C1 segment of cervical spinal cord (tissue), 14 donors: ENCODE measurements around the gene KCTD15.

Experiments used
- DNase-seq, 14 donors: peaks; one replicate each; lab custom pipeline; 2025; lab: John Stamatoyannopoulos, UW

Gene KCTD15, protein sequence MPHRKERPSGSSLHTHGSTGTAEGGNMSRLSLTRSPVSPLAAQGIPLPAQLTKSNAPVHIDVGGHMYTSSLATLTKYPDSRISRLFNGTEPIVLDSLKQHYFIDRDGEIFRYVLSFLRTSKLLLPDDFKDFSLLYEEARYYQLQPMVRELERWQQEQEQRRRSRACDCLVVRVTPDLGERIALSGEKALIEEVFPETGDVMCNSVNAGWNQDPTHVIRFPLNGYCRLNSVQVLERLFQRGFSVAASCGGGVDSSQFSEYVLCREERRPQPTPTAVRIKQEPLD

DNA sequence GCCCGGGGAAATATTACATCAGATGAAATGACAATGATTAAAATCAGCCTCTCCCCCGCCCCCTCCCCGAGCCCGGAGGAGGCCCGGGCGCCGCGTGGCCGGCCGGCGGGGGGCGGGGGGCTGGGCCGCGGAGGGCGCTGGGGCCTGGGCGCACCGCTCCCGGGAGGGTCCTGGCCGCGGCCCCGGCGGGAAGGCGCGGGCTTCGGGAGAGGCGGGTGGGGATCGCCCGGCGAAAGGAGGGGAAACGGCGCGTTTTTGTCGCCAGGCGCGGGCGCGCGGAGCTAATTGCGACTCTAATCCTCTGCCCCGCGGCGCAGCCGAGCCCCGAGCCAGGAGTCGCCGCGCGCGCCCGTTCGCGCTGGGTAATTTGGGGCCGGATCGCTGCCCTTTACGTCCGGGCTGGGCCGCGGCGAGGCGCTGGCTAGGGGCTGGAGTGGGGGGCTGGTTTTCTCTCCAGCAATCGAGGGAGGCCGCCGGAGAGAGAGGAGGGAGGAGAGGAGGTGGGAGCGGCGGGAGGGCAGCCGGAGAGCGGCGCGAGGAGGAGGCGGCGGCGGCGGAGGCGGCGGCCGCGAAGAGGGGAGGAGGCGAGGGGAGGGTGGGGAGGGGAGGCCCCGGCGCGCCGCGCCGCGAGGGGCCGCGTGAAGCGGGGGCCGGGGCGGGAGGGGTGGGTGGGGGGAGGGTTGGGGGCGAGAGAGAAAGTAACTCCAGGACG lies at the start of gene KCTD15:
KCTD15 (plus strand) TSS at position 707 of the 712 bp plus-strand sequence. CDS start 3,585 bp downstream, outside the sequence.
- DNase-seq, result peak in 7 of 14 donors; percentile 25 to 78 (median 49)

GRCh38 chr19:33747273-33747672 lies 49.4 kb upstream of the KCTD15 start:
- DNase-seq, result no peak

DNA sequence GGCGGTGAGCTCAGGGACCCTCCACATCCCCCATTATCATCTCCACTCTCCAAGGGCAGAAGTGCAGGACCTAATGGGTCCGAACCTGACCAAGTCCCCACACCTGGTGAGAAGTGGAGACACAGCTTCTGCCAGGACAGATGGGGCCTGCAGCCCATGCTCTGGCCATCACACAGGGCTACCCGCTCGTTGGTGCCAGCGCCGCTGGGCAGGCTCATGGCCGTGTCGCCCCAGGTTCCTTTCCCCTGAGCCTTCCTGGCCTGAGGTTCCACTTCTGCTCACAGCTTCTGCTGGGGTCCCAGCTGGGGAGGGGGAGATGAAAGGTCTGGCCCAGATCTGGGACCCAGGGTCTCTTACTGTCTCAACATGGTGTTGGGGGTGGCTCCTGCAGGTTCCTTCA lies 48.4 kb upstream of the KCTD15 start:
- no peak for DNase-seq

- no peak for DNase-seq
These were observed 47.7 kb upstream of the KCTD15 start for GRCh38 chr19:33749016-33749415.

- no peak for DNase-seq
These were observed 47.0 kb upstream of the KCTD15 start for GRCh38 chr19:33749619-33750175.

DNA sequence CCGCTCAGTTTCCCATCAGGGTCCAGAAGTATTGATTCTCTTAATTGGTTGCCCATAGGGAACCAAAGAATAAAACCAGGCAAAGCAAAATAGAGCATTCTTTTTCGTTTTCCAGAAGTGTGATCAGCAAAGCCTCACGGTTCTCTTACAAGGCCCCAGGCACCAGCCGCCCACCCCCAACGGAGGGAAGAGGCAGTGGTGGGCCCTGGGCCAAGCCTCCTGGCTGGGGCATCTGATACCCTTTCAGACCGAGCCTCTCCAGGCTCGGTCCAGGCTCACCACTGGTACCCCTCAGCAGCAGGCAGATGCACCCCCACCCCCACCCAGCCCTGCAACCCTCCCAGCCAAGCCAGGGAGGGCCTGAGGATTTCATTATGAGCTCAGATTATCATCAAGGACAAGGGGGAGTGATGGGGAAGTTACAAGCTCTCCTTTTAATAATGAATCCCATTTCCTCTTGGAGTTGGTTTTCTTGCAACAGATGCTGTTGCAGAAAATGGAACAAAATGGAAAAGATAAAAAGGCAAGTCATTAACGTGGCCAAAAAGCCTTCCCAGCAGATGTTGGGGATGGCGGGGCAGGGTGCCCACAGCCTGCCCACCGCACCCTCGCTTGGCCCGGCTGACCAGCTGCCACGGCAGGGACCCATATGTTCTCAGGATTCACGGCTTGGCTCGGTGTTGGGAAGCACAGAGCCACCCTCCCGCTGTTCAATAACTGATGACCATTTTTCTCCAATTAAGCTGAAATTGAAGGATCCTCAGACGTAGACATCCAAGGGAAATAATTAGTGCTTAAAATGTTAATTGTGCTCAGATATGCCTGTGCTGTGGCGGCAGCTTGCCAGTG lies 45.9 kb upstream of the KCTD15 start:
- peak in 1 of 14 donors; percentile 38 for DNase-seq

- DNase-seq, result no peak
These were observed 45.3 kb upstream of the KCTD15 start for GRCh38 chr19:33751436-33751770.

- DNase-seq, result no peak
These were observed 44.5 kb upstream of the KCTD15 start for GRCh38 chr19:33752018-33752800.

GRCh38 chr19:33752945-33753344 lies 43.7 kb upstream of the KCTD15 start:
- no peak for DNase-seq

DNA sequence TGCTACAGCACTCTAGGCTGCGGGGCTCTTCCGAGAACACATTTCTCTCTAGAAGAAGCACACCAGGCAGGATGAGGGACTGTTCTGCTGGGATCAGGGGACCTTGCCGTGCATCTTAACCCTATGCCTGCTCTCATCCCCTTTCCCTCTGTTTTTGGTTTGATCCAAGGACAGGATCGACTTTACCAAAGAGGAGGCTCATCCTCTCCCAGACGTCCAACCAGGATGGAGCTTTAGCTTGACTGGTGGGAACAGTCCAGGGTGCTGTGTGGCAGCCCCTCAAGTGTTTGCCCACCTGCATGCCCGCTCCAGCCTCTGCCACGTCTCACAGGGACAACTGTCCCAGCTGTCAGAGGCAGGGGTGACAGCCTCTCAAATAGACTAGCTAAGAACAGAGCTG lies 42.3 kb upstream of the KCTD15 start:
- DNase-seq, result no peak

DNA sequence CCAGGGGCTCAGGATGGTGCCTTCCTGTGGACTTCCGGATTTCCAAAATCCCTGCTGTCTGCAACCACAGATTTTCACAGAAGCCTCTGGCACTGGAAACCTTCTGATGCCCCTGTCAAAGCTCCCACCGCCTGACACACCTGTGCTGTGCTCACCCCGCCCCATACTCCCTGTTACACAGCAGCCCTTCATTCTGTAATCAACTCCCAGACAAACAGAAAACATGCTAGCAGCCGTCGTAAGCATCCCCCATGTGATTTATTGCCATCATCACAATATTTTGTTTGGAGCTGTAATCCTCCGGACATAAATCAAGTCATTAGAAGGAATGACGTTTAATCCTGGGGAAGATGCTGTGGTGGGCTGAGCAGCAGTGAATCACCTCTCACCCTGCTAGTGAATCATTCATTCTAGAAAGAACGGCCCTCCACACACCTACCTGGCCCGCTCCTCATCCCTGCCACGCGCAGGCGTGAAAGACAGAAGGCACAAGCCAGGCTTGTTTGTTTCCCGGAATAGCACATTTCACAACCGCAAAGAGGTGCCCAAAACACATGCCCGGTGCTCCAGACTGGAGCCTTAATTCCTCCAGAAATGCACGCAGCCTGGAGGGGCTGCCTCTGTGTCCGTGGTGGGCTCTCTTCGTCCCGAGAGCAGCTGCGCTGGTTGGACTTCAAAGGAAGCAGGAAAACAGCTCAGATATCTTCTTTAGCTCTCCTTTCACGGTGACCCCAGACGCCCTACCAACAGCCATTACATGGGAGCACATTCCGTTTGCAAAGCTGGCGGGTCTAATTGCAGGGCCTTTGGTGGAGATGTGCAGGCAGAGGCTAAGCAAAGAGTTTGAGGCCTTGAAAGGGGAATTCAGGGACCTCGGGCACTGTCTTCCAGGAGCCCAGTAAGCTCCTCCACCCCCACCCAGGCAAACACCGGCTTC lies 41.3 kb upstream of the KCTD15 start:
- peak in 1 of 14 donors; percentile 35 for DNase-seq

DNA sequence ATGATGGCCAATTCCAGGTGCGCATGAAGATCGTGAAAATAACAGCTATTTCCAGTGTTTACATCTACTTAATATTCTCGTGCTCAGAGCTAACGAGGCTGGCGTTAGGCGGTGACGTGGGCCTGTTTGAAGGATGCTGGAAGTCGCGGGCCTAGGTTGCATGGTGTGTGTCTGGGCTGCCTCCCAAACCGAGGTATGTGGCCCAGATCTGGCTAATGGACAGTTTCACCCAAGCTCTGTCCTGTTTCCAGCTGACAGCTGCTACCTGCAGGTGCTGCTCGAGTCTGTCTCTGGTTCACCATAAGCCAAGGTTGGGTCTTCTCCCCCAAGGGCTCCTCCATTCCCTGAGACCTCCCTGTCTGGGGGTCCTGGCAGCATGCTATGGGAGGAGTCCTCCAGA lies 40.5 kb upstream of the KCTD15 start:
- DNase-seq, result peak in 1 of 14 donors; percentile 63

DNA sequence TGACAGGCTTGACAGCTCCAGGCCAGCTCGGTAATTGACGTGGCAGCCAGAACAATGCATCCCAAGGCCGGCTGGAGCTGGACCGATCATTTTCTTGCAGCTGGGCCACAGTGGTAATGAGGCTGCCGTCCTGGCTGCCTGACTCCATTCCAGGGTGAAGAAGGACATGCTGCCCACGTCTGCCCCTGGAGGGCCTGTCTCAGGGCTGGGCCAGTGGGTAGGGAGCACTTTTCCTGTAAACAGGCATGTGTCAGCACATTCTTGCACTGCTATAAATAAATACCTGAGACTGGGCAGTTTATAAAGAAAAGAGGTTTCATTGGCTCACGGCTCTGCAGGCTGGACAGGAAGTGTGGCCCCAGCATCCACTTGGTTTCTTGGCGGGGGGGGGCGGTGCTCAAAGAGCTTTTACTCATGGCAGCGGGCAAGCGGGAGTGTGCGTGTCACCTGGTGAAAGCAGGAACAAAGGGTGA lies 38.1 kb upstream of the KCTD15 start:
- peak in 5 of 14 donors; percentile 3 to 49 (median 10) for DNase-seq

- no peak for DNase-seq
These were observed 37.3 kb upstream of the KCTD15 start for GRCh38 chr19:33759356-33759755.

DNA sequence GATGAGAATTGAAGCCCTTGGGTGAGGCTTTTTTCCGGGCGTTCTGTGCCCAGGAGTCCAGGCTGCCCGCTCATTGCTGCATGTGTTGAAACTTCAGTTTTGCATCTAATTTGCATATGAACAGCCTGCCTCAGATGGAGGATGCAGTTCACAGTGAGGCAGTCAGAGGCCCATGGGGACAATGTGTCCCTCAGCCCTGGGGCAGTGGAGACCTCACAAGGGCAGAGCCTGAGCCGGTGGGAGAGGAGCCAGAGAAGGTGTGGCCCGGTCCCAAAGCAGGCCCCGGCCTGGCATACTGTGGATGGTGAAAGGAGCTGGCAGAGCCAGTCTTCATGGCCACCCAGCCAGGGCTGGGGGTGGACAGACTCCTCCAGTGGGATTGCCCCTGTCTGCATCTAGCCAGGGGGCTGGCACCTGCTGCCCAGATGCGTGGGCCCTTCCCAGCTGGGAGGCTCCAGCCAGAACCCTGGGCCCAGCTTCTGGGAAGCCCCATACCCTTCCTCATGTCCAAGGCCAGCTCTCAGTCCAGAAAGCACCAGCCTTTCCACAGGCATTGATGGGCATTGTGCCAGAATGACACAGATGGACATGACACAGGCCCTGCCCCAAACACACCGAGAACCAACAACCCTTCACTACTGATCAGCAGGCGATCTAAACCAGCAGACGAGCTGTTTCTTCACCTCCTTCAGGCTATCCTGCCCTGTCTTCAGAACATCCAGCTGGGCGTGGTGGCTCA lies 32.9 kb upstream of the KCTD15 start:
- peak in 11 of 14 donors; percentile 3 to 88 (median 30) for DNase-seq

GRCh38 chr19:33766623-33767022 lies 30.0 kb upstream of the KCTD15 start:
- DNase-seq, result no peak

DNA sequence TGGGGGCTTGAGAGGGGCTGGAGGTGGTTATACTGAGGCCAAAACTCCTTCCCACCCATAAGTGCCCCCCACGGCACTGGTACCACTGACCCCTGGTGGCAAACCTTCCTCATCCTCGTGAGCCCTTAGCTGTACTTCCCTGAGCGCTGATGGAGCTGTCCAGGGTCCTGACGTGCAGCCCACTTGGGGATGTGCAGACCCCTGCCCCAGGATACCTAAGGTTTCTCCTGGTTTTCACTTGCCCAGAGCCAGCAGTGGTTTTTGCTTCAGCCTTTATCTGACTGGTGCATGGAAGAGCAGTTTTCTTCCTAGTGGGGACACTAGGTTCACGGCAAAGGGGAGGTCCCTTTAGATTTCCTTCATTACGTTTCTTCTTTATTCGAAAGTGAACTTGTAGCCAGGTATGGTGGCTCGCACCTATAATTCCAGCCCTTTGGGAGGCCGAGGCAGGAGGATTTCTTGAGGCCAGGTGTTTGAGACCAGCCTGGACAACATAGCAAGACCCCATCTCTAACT lies 28.7 kb upstream of the KCTD15 start:
- DNase-seq, result no peak

DNA sequence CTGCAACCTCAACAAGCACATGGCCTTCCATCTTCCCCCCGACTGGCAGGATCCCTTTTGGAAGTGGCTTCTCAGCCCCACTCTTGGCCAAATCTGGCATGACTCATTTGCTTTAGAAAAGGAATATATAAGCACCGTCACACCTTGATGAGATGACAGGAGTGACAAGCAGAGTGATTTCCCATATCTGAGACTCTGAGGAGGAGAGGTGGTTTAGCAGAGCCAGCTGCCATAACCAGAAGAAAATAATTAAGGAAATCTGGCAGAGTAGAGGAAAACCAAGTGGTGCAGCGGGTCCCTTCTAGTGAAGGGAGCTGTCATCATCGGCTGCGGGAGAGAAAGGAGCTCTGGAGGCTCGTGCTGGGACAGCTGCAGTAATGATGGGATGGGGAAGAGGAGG lies 27.5 kb upstream of the KCTD15 start:
- no peak for DNase-seq

DNA sequence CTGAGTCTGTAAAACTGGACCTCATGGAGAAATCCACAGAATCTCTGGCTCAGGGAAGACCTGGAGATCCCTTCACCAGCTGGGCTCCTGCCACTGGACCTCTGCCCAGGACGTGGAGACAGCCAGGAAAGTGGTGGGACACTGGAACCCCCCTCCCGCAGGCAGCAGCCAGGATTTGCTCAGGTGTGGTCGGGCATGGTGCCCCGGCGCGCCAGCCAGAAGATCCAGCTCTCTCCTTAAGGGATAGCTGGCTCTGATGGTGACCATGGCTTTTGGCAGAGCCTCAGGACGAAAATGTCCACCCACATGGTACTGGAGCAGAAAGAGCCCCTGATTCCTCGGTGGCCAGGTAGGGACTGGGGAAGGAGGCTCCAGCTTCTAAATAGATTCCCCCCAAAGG lies 26.6 kb upstream of the KCTD15 start:
- DNase-seq, result peak in 1 of 14 donors; percentile 16
